ENCODE results near the gene TMC4.
A peak's percentile ranks its signal among the peaks of the same experiment; 100 is the strongest.
"Not testable (repeated sequence)": the region's sequence is repeated elsewhere in the genome, so short reads cannot be mapped to it uniquely, and the experiment has no call there.

Gene TMC4

DNA sequence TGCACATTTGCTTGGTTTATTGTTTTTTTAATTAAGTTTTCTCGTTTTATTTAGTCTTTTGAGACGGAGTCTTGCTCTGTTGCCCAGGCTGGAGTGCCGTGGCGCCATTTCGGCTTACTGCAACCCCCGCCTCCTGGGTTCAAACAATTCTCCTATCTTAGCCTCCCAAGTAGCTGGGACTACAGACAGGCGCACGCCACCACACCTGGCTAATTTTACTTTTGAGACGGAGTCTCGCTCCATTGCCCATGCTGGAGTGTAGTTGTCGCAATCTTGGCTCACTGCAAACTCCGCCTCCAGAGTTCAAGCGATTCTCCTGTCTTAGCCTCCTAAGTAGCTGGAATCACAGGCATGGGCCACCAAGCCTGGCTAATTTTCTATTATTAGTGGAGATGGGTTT lies 29.0 kb upstream of the TMC4 start:
- DNase-seq: no peak

DNA sequence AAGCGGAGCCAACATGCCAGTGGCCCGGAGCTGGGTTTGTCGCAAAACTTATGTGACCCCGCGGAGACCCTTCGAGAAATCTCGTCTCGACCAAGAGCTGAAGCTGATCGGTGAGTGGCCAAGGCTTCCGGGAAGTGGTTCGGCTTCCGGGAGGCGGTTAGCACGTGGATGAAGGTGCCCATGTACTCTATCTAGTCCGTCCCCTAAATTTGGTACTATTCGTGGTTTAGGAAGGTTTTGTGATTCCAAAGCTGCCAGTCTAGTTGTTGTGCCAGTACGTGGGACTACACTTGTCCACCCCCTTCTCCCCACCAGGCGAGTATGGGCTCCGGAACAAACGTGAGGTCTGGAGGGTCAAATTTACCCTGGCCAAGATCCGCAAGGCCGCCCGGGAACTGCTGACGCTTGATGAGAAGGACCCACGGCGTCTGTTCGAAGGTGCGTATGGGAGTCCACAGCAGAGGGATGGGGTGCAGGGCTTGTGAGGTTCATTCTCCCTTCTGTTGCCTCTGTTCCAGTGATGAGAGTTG lies 28.3 kb upstream of the TMC4 start:
- no peak for DNase-seq

DNA sequence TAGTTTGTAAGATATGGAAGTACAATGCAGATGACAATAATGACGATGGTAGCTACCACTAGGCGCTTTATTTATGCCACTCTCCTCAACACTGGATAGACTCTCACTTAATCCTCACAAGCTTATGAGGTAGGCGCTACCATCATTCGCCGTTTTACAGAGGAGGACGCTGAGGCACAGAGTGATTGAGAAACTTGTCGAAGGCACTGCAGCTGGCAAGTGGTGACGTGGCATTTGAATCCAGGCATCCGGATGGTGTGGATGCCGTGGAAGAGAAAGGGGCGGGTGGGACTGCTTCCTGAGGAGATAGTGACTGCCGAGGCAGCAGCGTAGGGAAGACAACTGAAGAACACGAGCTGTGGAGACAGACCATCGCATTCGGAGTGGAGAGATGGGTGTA lies 26.4 kb upstream of the TMC4 start:
- DNase-seq: no peak

DNA sequence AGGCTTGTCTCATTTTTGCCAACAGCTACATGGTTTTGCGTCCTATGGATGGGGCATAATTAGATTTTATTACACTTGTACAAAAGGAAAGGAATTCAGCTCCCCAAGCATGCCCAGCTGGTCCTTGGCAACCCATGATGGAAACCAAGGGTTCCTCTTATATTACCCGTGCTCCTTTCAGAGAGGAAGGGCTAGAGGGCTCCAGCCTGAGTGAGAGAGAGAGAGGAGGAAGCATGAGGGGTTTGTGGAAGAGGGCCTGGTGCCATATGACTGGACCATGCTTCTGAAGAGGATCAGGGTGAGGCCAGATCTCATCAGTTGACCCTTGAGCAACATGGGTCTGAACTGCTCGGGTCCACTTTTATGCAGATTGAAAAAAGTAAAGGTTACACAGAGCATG lies 24.2 kb upstream of the TMC4 start:
- DNase-seq: no peak

DNA sequence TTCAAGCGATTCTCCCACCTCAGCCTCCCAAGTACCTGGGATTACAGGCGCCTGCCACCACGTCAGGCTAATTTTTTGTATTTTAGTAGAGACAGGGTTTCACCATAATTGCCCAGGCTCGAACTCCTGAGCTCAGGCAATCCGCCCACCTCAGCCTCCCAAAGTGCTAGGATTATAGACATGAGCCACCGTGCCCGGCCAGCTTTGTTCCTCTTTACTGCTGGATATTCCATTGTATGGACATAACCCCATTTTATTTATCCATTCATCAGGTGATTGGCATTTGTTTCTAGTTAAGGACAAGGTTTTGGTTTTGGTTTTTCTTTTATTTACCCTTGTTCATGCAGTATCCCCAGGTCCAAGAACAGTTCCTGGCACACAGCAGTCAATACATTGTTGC lies 23.6 kb upstream of the TMC4 start:
- no peak for DNase-seq

DNA sequence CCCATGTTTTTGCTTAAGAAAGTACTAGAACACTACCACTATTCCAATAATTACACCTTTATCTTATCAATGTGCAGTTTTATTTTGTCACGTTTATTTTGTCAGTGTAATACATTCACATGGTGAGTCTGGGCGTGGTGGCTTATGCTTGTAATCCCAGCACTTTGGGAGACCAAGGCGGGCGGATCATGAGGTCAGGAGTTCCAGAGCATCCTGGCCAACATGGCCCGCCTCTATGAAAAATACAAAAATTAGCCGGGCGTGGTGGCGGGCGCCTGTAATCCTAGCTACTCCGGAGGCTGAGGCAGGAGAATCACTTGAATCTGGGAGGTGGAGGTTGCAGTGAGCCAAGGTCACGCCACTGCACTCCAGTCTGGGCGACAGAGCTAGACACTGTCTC lies 21.5 kb upstream of the TMC4 start:
- not testable (repeated sequence) for DNase-seq

DNA sequence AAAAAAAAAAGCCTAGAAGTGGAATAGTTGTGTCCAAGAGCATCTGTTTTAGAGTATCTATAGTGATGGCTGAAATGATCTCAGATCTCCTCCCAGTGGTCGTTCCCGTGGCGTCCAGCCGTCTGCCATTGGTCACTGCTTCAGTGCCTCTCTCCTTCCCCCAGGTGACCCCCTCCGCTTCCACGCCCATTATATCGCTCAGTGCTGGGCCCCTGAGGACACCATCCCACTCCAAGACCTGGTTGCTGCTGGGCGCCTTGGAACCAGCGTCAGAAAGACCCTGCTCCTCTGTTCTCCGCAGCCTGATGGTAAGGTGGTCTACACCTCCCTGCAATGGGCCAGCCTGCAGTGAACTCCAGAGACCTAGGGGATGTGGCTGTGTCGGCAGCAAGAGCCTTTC lies 20.1 kb upstream of the TMC4 start:
- no peak for DNase-seq

DNA sequence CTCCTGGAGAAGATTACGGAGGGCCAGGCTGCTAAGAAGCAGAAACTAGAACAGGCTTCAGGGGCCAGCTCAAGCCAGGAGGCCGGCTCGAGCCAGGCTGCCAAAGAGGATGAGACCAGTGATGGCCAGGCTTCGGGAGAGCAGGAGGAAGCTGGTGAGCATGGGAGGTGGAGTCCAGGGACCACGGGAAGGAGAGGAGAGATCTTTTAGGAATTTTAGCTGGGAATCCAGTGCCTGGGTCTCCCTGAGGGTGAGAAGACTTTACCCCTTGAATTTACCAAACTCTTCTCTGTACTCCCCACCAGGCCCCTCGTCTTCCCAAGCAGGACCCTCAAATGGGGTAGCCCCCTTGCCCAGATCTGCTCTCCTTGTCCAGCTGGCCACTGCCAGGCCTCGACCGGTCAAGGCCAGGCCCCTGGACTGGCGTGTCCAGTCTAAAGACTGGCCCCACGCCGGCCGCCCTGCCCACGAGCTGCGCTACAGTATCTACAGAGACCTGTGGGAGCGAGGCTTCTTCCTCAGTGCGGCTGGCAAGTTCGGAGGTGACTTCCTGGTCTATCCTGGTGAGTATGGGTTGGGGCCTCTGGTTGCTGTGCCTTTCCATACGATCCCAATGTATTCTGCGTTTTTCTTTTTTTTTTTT lies 19.0 kb upstream of the TMC4 start:
- DNase-seq: no peak

DNA sequence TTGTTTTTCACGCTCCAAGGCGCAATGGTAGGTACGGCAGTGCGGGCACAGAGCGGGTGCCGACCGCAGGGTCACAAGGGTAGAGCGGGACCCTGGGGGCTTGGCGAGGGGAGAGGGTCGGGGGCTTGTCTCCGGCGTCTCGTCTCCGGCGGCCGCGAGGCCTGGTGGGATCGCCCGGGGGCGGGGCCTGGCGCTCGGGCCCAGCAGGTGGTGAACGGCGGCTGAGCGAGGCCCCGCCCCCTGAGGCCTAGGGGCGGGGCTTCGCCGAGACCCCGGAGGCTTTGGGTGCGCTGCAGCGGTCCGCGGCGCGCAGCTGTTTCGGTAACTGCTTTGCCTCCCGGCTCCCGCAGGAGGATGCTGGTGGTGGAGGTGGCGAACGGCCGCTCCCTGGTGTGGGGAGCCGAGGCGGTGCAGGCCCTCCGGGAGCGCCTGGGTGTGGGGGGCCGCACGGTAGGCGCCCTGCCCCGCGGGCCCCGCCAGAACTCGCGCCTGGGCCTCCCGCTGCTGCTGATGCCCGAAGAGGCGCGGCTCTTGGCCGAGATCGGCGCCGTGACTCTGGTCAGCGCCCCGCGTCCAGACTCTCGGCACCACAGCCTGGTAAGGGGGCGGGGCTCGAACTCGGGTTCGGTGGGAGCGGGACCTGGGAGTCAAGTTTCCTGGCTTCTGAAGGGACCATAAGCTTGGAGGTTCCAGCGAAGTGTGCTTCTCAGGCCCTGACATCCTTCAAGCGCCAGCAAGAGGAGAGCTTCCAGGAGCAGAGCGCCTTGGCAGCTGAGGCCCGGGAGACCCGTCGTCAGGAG lies 18.3 kb upstream of the TMC4 start, which contains the start of gene TSEN34:
TSEN34 (plus strand) TSS at position 298 of the 800 bp plus-strand sequence; CDS start at position 355, 57 bp downstream.
- peak; percentile 97 for DNase-seq

DNA sequence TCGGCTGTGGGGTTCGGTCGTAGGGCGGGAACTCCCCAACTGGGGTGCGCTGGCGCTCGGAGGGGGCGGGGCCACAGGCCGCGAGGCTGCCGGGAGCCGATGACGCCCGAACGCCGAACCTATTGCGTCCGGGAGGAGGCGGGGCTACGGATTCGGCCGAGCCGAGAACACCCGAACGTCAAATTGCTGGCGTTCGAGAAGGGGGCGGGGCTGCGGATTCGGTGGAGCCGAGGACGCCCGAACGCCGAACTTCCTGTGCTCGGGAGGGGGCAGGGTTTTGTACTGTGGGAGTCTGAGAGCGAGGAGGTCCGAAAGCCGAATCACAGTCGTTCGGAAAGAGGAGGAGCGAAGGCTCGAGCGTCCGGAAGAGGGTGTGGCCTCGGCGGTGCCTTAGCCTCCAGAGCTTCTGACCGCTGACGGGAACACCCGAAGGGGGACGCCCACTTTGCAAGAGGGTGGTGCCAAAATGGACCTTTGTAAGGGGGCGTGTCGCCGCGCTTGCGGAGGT lies 17.6 kb upstream of the TMC4 start:
- DNase-seq: peak; percentile 100

DNA sequence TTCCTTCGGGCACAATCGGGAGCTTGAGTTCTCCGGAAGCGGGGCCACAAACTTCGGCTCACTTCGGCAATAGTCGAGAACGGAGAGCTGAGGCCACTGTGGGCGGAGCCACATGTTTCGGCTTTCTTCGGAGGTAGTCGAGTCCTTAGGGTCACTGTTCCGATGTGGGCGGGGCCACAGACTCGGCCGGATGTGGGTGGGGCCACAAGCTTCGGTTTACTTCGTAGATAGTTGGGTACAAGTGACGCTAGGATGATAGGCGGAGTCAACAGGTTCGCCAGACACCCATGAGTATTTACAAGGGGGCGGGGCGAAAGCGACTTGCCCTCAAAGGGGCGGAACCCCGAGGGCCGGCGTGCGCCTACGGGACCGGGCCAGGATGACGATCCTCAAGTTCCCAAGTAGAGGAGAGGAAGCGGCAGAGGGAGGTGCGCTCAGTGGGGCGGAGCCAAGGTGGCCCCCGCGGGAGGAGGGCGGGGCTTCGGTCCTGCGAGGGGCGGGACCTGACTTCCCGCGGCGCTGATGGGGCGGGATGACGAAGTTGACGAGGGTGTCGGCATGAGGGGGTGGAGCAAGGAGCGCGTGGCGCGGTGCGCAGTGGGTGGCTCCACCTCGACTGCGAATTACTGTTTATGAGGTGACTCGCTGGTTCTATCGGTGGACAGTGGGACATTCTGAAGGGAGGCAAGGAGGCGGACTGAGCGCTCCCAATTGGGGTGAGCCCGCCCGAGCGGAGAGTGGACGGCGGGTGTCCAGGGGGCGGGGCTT lies 17.0 kb upstream of the TMC4 start:
- DNase-seq: peak; percentile 100

DNA sequence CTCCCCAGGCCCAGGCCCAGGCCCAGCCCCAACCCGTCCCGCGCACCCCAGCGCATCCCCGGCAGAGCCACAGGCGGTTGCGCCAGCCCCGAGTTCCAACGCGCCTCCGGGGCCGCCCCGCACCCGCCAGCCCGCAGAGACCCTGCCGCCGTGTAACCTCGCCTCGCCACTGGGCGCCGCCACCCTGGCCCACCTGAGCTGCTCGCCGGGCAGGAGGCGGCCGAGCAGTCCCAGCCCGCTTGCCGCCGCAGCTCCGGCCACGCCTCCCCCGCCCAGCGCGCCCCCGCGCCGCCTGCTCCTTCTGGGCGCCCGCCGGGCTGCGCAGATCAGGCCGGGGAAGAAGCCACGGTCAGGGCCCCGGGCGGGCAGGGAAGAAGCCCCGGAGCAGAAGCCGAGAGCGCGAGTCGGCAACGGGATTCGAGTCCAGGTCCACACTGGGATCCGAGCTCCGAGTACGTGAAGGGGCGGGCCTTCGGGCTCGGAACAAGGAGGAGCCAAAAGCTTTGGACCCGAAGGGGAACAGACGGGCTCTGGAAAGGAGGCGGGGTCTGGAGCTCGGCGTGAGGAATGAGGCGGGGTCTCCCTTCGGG lies 16.3 kb upstream of the TMC4 start, which contains the start of gene MBOAT7:
MBOAT7 (minus strand) TSS at position 436 of the 590 bp plus-strand sequence. CDS start 1,072 bp downstream, outside the sequence.
- DNase-seq: no peak

DNA sequence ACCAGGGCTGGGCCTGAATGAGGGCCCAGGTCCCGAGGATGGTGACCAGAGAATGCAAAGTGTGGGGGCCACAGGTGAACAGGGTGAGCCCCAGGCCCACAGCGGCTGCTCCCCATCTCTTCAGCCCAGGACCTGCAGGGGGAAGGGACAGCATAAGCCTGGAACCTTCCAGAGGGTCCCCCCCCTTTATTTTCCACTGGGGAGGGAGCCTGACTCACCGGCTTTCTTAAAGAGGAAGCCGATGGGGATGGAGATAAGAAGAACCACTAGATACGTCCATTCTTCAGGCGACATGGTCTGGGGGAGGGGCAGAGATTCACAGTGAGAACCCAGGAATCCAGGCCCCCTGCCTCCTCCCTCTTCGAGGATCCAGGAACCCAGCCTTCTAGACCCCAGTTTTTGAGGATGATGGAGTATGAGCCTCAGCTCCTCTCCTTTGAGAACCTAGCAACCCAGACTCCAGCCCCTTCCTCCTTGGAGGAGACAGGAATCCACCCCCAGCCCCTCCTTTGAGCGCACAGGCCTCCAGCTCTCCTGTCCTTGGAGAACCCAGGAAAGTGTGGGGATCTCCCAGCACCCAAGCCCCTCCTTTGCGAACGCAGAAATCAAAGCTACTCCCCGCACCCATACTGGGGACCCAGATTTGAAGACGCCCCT lies 15.4 kb upstream of the TMC4 start:
- DNase-seq: peak; percentile 93

DNA sequence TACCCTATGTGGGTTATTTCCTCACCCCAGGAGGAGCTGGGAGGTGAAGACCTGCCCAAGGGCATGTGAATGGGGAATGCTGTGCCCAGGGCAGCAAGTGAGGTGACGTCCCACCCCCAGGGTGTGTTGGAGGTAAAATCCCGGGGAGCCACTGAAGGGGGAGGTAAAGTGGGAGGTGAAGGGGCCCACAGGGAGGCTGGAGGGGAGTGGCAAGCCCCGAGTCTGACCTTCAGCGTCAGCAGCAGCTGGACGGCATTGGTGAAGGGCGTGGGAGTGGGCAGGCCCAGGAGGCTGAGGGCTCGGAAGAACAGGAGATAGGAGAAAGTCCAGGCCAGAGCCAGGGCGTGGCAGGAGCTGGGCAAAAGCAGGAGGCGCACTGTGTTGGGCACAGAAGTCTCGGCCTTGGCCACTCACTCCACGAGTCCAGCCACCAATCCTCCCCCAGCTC lies 14.0 kb upstream of the TMC4 start:
- no peak for DNase-seq

DNA sequence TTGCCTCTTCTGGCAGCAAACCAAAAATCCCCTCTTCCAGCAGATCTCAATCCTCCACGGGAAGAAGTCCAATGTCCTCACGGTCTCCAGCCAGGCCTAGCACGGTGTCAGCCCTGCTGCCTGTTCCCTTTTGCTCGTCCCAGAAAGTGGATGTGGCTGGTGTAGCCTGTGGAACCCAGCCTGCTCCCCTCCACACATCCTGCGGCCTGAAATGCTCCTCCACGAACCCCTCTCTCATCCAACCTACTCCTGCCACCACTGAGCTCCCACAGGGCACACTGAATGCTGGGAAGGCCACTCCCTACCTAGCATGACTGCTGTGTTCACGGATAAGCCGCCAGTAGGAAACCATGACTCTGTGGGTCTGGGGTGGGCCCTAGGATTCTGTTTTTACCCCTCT lies 13.4 kb upstream of the TMC4 start:
- DNase-seq: no peak

DNA sequence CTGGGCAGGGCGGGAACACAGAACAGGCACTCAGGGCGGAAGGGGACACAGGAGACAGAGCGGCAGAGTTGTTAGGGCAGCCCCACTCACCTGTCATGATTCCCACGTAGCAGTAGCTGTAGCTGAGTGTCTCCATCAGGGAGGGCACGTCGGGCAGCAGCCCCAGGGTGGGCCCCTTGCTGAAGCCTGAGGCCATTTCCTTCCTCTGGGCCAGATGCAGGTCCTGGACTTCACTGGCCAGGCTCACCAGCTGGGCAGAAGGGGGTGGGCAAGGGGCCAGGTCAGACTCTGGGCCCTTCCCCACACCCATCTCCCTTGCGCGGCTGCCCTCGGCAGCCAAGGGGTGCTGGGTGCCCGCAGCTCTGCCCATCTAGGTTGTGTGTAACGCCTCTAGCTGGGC lies 10.5 kb upstream of the TMC4 start:
- DNase-seq: no peak

DNA sequence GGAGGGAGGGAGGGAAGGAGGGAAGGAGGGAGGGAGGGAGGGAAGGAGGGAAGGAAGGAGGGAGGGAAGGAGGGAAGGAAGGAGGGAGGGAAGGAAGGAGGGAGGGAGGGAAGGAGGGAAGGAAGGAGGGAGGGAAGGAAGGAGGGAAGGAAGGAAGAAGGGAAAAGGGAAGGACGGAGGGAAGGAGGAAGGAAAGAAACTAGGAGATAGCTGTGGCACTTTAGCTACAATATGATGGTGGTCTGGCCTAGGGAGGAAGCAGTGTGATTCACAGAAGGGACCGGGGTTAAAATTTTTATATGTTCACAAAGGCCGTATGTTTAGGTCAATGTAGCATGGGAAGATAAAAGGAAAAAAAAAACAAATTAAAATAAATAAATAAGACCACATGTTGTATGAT lies 8.9 kb upstream of the TMC4 start:
- not testable (repeated sequence) for DNase-seq

DNA sequence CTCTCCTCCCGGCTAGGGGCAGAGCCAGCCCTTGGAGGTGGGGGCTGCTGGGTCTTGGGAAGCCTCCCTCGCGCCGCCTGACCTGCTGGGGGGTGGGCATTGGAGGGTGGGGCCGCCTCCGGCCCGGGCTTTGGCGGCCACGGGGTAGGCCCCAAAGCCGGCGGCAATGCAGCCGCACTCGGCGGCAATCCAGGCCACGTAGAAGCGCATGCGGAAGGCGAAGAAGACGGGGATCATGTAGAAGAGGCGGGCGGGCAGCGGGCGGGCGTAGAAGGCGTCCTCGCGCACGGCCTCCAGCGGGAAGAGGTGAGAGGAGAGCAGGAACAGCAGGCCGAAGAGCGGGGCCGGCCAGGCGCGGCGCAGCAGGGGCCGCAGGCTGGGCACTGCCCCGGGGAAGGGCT lies 7.7 kb upstream of the TMC4 start:
- no peak for DNase-seq

DNA sequence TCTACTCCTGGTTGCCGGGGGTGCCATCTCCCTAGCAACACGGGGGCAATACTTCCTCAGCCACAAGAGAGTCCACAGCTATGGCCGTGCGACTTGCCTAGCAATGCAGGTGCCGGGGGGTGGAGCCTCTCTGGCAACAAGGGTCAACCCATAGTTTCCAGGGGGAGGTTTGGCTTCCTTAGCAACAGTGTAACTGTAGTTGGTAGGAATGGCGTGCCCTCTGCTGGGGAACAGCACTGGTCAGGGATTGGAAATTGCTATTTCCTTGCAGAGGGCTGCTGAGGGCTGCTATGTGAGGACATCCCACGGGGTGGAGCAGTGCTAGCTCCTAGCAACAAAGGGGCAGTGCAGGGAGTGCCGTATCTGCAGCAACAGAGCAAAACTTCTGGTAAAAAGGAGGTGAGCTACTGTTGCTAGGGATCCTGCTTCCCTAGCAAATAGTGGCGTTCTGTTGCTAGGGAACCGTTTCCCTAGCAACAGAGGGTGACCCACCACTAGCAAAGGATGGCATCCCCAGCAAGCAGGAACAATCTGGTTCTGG lies 7.0 kb upstream of the TMC4 start:
- no peak for DNase-seq

DNA sequence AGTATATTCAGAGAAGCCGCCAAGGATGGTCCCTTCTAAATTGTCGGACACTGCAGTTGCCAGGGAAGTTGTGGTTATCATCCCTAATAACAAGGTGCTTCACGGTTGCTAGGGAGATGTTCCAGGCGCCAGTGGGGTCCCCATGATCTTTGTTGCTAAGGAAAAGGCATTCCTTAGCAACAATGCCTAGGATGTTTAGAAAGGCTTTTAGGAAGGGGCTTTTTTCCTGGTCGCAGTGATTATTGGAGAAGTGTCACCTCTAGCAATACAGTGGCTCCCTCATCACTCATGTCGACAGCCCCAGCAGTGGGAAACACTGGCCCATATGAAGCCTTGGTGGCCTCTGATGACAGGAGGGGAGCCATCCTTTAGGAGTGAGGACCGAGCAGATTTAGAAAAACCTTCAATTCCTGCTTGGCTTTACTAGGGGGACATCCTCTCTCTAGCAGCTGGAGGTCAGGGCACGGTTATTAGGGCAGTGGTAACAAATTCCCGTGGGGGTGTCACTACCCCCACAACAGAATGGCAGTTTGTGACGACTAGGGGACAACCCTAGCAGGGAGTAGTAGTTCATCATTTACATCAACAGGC lies 6.4 kb upstream of the TMC4 start:
- DNase-seq: no peak

DNA sequence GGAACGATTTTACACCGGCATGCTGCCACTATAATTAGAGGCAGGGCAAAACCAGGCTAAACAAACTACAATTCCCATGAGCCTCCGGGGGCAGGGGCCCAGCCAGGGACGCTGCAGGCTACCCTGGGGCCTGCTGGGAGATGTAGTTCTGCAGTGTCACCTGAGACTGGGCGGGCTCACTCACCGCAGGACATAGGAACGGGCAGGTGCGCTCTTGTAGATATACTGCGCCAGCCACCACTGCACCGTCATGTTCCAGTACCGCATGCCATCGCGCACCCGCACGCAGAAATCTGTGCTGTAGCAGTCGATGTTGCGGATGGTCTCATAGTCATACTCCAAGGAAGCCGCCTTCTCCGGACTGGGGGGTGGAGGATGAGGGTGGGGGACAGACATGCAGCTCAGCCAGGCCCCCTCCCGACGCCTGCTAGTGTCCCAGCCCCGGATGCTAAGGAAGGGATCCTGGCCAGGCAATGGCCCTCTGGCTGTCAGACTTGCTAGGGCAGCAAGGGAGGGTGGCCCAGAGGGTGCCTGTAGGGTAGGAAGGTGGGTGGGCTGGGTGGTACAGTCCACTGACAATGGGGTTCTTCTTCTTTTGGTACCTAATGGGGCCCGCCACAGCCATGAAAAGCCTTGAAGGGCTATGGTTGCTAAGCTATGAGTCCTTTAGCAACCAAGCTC lies 5.8 kb upstream of the TMC4 start:
- peak; percentile 29 for DNase-seq

All from OCI-M1 (cell line).